Stimulated activated CD8-positive, alpha-beta memory T cell treated with anti-CD3 and anti-CD28 coated beads, Interleukin-15, amount 100 ng/mL, for 24 hours (primary cell): ENCODE results near the gene CHRFAM7A.
"Not testable (repeated sequence)": the region's sequence is repeated elsewhere in the genome, so short reads cannot be mapped to it uniquely, and the experiment has no call there.

Source experiments
- DNase-seq: peaks from one replicate; pipeline ENCODE4 v3.0.0-alpha.2; 2020; ENCODE audit warnings: low read depth

The CHRFAM7A gene

DNA sequence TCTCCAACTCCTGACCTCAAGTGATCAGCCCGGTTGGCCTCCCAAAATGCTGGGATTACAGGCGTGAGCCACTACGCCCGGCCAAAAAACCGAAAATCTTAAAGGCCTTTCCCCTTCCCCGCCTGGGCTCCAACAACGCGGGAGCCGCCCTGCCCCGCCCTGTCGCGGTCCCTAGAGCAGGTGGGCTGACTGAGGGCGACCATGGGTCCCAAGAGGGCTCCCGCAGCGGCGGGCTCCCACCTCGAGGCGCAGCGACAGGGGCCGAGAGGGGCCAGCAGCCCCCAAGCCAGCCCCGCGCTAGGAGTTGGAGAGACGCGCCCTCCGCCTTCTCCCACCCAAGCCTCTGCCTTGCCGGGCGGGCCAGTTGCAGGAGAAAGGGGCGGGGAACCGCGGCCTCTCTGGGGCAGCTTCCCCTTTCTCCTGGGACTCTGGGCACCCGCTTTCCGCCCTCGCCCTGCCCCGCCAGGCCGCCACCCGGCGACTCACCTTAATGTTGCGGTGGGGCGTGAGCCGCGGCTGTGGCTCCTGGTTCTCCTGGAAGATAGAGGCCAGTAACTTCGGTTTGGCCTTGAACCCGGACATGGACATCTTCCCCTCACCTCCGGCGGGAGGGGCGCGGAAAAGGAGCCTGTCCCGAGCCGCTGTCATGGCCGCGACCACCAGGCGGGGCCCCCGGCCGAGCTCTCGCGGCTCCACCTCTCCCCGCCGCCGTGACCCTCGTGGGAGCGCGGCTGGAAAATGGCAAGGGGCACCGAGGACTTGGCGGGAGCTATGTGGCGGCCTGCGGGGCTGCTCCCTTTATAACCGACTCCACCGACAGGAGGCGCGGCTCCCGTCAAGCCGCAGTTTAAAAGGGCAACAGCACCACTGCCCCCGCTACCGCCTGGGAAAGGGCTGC, at the start of gene CHRFAM7A:
CHRFAM7A (minus strand) TSS at position 775 of the 898 bp plus-strand sequence. CDS start 10,189 bp downstream, outside the sequence.
- not testable (repeated sequence) for DNase-seq

- not testable (repeated sequence) for DNase-seq
Measured at GRCh38 chr15:30438348-30438747, 45.0 kb upstream of the CHRFAM7A start.

GRCh38 chr15:30435878-30436277, 42.5 kb upstream of the CHRFAM7A start:
- not testable (repeated sequence) for DNase-seq

DNA sequence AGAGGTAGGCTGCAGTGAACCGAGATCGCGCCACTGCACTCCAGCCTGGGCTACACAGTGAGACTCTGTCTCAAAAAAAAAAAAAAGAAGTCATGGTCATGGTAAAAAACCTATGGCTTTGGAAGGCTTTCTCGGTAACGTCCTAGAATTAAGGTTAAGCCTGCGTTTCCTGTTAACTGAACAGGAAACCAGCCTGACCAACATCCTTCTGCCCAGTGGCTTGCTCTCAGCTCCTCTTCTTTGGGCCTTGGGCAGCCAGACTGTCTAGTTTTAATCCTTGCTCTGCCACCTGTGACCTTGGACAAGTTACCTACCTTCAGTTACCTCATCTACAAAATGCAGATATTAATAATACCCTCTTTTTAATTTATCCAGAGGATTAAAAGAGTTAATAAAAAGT, 27.4 kb upstream of the CHRFAM7A start:
- DNase-seq, result not testable (repeated sequence)

- DNase-seq, result not testable (repeated sequence)
Measured at GRCh38 chr15:30414160-30414559, 20.8 kb upstream of the CHRFAM7A start, which contains the start of gene GOLGA8R. TSS of gene GOLGA8R (minus strand) at chr15:30414260. CDS start at chr15:30414162, 98 bp downstream.

DNA sequence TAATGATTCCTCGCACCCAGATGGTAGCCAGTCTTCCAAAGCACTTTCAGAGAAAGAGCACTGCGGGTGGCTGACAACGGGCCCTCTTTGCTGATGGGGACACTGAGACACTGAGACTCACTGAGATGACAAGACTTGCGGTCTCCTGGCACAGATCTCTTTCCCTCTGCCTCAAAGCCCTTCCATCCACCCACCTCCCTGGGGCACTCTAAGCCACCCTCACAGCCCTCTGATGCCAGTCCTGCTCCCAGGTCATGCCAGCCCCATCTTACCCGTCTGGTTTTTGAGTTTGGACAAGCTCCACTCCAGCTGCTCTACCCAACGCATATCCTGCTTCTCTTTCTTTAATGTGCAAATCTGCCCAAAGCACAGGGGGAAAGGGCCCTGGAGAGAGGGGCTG, 14.3 kb upstream of the CHRFAM7A start:
- DNase-seq, result not testable (repeated sequence)

DNA sequence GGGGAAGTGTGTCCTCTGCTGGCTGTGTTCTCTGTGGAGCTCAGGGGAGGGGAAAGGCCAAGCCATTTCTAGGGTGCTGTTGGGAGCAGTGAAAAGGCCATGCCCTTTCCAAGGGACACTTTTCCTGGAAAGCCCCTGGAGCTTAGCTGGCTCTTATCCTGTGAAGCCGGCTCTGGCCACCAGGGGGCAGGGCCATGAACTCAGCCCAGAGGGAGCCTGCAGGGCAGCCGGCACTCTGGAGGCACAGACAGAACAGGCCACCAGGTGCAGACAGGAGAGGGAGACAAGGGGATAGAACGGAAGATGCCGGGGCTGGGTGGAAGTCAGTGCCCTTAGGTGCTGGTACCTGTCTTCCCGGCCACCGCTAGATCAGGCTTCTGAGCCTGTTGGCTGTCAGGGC, 5.6 kb upstream of the CHRFAM7A start:
- not testable (repeated sequence) for DNase-seq

DNA sequence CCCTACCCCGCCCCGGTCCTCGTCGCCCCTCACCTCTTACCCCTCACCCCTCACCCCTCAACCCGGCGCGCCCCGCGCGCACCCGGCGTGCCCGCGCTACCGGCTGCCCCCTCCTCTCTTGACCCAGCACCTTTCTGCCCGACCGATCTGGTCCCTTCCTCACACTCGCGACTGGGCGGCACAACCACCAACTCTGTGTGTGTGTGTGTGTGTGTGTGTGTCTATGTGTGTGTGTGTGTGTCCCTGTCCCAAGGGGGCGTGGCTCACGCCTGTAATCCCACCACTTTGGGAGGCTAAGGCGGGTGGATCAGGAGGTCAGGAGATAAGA, 288 bp upstream of the CHRFAM7A start:
- DNase-seq, result not testable (repeated sequence)

DNA sequence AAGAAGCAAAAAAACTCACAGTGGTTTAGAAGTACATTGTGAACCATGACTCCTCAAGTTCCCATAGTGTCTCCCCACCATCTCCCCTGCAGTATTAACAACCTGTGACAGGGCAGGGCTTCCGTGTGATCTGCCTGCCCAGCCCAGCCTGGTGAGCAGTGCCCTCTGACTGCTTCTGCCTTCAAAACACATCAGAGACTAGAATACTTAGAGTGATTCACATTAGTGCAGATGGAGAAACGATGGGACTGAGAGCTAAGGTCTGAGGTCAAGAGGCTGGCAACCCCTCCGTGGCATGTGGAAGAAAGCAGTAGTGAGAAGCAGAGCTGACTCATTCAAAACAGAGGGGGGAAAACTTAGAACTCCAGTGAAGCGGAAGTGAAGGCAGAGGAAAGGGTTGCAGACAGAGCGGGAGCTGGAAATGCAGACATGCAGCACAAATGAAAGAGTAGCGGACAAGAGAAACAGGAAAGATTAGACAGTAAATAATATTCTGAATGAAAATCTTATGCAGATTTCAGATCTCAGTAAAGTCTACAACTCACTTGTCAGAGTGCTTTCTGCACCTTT, 6.9 kb downstream of the CHRFAM7A start:
- not testable (repeated sequence) for DNase-seq

GRCh38 chr15:30377082-30377413, 16.3 kb downstream of the CHRFAM7A start:
- DNase-seq, result not testable (repeated sequence)

- DNase-seq, result not testable (repeated sequence)
Measured at GRCh38 chr15:30376375-30377081, 16.8 kb downstream of the CHRFAM7A start.

GRCh38 chr15:30375872-30376271, 17.5 kb downstream of the CHRFAM7A start:
- not testable (repeated sequence) for DNase-seq

DNA sequence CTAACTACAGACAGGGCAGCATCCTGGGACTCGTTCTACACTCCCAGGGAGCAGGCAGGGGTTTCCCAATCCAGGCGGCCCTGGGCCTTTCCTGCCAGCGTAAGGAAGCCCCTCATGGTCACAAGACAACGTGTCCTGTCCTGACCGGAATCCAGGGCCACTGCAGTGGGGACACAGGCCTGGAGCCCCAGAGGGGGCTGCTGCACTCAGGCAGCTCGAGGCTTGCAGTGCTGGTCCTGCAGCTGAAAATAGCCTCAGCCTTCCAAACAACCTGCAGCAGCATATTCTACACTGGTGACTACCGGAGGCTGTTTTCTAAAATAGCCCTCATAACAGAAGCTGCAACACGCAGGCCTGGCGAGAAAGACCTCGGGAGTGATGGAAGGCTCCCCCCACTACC, 18.5 kb downstream of the CHRFAM7A start:
- DNase-seq, result not testable (repeated sequence)

DNA sequence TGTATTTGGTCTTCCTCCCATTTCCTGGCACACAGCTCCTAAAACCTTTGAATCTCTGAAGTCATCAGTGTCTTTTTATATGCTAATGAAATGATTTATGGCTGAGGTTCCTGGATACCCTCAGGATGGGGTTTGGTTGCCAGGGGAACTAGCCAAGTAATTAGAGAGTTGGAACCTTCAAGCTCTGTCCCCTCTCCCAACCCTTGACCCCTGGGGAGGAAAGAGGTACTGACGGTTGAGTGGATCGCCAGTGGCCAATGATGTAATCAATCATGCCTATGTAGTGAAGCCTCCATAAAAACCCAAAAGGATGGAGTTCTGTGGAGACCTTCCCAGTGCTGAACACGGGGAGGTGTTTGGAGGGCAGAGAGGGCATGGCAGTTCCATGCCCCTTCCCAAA, 25.1 kb downstream of the CHRFAM7A start:
- not testable (repeated sequence) for DNase-seq

DNA sequence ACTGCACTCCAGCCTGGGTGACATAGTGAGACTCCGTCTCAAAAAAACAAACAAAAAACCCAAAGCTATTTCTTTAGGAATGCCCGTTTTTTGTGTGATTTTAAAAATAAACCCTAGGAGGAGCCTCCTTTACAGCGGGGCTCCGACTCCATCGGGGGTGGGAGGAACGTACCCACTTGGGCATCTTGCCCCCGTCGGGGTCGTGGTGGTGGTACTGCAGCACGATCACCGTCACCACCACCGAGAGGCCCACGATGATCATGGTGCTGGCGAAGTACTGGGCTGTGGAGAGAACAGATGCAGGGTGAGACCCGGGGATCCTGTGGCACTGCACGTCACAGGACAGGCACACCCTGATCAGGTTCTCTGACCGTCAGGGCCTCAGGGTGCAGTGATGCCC, 26.1 kb downstream of the CHRFAM7A start:
- not testable (repeated sequence) for DNase-seq

DNA sequence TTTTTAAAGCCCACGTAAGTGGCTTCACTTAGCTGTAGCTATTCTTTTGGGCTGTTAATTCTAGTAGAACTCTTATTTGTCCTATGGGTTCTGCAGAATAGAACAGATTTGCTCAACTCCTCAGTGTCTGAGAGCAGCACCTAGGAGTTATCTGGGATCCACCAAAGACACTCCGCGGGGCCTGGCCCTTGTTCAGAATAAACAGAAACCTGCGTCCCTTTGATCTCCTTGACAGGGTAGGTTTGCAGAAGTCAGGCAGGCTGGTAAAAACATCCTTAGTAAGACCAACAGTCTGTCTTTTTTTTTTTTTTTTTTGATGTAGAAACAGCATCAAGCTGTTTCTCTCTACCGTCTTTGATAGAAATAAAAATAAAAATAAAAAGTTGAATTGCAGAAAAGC, 31.9 kb downstream of the CHRFAM7A start:
- not testable (repeated sequence) for DNase-seq

DNA sequence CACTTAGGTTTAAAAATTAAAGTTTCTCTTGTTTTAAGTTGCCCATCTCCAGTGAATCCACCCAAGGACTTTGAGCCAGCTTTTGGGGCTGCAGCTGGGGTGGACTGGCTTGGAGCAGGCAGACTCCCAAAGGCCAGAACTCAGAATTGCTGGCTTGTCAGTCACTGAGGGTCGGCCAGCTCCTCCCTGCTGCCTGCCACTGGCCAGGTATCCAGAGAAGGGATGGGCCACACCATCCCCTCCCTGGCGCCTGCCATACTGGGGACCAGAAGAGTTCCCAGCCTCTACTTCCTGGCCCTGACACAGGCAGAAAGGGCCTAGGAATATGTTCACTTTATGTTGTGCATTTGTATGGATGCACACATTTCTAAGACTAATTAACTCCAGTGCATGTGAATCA, 32.4 kb downstream of the CHRFAM7A start:
- DNase-seq, result not testable (repeated sequence)

GRCh38 chr15:30355043-30355442, 38.3 kb downstream of the CHRFAM7A start:
- DNase-seq, result not testable (repeated sequence)

DNA sequence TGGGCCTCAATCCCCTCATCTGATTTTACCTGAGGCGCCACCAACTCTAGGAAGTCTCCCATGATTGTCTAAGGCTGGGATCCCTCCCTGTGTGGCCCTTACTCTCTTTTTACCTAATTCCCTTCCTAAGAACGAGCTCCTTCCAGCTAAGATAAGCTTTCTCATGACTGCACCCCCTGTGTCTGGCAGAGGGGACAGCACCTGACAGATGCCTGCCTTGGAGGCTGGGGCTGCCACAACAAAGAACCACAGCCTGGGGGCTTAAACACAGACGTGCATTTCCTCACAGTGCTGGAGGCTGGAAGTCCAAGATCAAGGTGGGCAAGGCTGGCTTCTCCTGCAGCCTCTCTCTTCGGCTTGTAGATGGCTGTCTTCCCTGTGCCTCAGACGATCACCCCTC, 43.5 kb downstream of the CHRFAM7A start:
- not testable (repeated sequence) for DNase-seq

DNA sequence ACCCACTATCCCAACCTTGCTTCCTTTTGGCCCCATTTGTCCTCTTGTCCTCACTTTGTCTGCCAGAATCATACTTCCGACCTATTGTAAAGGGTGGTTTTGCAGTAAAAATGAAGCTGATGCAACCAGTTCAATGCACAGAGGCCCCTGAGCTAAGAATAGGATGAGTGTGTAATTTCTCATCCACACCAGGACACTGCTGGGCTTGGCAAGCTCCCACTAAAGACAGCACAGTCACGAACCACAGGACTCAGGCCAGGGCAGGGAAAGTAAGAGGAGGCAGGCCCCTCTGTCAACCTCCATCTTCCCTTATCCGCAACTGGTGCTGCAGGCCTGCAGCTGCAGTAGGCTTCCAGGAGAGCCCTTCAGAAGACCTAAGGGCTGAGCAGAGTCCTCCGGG, 56.8 kb downstream of the CHRFAM7A start:
- DNase-seq, result not testable (repeated sequence)

- DNase-seq, result not testable (repeated sequence)
Measured at GRCh38 chr15:30334152-30334551, 59.2 kb downstream of the CHRFAM7A start.

- DNase-seq, result not testable (repeated sequence)
Measured at GRCh38 chr15:30326145-30326544, 67.2 kb downstream of the CHRFAM7A start.

DNA sequence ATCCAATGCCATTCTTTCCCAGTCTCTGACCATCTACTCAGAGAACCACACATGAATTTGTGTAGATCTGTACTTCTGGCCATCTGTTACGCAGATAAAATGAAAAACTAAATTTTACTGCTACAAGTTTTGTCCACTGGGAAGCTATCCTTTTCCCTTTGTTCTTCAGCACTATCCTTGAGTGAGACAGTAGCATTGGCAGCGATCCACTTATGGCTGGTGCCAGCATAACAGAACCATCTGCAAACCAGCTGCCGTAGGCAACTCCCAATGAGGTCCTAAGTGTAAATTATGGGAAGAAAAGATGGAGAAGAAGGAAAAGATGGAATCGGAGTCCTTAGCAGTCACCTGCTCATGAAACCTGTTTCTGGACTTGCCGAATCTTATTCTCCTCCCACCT, 72.3 kb downstream of the CHRFAM7A start:
- DNase-seq, result not testable (repeated sequence)
